ENCODE data around the gene TPD52L2.

TPD52L2 gene

DNA sequence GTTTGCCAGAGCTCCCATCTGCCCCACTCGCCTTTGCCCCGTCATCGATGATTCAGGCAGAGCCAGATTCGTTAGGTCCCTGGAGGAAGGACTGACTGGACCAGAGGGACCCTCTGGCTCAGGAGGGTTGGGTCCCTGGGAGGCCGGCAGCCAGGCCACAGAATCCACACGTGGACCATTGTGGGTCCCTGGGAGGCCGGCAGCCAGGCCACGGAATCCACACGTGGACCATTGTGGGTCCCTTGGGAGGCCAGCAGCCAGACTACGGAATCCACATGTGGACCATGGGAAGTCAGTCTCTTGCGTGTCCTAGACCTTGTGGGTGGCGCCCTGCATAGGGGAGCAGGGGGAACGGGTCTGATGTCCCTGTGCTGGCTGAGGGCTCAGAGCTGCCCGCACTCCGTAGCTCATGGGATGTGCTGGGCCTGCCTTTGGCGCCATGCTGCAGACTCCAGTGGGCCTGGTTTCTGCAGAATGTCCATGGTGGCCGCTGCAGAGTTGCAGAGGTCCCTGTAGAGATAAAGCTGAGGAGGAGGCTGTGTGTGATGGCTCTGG is 67.6 kb downstream of the TPD52L2 start:
- DNase-seq (ENCODE audit: low spot score): no peak

DNA sequence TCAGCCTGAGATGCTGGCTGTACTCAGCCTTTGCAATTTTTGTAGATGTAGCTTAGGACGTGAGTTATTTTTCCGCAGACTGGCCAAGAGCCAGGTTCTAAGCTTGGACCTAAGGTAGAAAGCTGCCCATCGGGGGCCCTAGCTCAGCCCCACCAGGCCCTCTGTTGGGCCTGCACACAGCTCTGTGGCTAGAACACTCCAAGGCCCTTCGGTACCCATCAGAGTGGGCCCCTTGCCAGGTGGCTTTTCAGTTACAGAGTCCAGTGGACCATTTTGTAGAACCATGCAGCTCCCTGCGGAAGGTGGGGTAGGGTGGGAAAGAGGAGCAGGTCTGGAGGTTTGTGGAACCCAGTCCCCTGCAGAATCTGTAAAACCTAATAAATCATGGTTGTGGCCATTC is 68.6 kb downstream of the TPD52L2 start:
- no peak for DNase-seq (ENCODE audit: low spot score)

DNA sequence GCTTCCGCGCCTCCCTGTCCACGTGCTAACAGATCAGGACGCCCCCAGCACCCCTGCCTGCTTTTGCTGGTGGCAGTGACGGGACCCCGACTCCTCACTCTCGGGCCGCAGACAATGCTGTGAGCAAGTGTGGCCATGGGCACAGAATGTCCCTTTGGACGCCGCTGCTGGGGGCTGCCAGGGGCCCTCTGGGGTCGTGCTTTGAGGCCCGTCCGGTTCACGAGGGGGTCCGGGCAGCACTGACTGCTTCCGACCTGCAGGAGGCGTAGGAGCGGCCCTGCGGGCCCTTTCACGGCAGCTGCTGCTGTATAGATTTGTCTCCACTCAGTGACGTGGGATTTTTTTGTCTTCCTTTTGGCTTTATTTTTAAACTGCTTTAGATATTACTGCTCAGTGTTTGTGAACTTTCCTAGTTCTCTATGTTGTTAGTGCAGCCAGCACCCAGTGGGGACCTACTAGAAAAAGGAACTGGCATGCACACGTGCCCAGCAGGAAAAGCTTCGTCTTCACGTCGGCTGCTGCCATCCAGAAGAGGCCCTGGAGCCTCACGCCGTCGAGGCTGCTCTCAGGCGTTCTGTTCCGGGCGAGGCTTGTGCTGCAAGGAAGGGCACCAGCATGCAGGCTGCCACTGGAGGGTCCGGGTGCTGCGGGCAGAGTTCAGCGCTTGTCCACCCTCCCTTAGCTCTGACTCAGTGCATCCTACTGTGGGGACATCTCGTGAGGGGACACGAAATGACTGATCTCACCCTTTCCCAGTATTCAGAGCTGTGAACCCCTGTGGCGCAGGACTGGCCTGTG is 69.4 kb downstream of the TPD52L2 start:
- no peak for DNase-seq (ENCODE audit: low spot score)

DNA sequence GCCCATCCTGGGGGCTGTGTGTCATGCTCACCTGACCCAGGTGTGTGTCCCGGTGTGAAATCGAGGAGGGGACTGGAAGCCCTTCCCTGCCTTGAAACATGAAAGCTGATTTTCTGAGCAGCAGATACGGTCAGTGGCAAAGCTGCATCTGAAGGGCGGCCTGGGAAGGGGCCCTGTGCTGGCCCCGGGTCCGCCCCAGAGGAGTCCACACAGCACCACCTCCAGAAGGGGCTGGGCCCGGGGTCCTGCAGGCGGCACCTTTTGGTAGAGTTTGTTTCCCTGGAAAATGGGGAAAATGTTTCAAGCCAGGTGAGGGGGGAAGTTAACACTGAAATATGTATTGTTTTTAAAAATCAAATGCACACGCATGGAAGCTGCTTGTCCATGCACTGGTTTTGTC is 70.4 kb downstream of the TPD52L2 start:
- DNase-seq (ENCODE audit: low spot score): no peak

DNA sequence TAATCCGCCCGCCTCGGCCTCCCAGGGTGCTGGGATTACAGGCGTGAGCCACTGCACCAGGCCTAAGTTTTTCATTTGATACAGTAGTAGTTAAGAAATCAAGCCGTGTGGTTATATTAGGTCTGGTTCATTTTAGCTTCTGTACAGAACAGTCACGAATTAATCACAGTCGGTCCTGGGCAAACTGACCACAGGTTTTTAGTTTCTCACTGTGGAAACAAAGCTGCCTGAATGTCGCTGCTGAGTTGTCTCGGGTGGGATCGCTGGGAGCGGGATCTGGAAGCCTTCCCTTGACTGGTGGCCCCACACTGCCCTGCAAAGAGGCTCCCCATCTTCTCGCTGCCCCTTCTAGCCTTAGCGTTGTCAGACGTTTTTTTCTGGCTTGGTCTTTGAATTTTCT is 72.5 kb downstream of the TPD52L2 start:
- DNase-seq (ENCODE audit: low spot score): no peak

DNA sequence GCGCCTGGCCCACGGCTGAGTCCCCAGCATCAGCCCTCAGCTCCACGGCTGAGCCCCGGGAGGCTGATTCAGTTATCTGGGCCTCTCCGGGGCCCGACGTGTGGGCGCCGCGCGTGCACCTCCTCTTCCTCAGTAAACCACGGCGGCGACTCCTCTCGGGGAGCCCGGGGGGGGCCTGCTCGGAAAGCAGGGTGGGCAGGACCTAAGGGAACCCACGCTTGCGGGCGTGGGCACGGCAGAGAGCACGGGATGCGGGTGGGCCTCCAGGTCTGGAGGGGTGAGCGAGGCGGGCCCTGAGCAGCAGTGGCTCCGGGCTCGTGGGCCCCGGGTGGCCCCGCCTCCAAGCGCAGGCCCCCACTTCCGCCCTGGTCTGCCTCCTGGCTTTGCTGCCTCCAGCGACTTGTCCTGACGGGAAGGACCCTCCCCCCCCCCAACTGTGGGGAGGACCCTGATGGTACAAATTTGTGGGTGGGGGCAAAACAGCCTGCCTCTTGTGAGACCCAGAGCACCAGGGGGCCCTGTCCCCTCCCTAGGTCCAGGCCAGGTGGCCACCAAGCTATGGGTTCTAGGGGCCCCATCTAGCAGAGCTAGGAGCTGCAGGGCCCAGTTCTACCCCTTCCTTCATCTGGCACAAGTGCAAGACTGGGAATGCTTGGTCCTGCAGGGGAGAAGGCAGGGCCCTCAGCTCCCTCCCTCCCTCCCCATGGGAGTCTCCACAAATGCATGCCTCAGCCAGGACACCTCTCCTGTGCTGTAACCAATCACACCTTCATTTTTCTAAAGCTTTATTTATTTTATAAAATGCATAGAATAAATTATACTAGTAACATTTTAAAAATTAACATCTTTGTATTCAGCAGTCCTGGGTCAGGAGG is 74.2 kb downstream of the TPD52L2 start:
- DNase-seq (ENCODE audit: low spot score): no peak

DNA sequence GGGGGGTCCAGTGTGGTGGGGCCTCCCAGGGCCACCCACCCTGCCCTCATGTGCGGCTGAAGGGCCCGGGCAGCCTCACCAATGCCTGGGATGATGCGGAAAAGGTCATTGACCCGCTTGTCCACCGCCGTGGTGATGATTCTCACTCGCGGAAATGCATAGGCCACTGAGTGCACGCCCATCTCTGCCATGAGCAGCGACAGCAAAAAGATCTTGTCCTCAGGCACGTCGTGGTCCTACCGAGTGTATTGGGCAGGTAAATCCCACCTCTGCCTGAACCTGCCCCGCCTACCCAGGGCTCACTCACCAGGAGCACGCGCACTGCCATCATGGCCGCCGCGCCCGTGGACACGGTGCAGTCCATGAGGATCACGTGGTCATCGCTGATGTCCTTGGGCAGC is 75.0 kb downstream of the TPD52L2 start:
- DNase-seq (ENCODE audit: low spot score): no peak

DNA sequence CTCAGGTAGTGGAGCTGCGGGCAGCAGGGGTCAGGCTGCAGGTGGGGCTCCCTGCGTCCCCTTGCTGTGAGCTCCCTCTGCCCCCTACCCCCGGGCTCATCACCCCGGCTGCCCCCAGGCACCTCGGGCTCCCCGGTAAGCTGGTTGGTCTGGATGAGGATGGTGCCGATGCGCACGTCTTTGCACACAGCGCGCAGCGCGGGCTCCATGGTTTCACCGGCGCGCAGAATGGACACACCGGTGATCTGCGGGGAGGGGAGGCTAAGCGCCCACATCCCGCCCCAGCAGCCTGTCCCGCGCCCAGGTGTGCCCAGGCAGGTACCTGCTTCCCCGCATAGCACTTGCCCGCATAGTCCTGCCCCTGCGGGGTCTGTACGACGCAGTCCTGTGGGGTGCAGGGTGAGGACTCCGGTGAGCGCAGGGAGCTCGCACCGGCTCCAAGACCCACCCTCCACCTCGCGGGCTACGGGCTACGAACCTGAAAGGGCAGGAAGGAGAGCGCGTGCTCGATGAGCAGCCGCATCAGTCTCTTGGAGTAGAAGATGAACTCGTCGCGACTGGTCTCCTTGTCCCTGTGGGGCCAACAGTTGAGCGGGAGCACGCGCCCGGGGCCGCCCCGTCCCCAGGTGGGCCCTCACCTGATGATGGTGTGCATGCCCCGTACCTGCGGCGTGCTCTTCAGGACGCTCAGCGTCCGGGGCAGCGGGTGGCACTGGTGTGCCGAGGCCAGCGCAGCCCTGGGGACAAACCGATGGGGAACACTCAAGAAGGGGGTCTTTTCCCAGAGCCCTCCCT is 75.6 kb downstream of the TPD52L2 start:
- no peak for DNase-seq (ENCODE audit: low spot score)
